Left ventricle myocardium inferior (tissue), 1 donor: Measurements from ENCODE around the gene STXBP3. TPM values are rescaled to one million over a fixed set of nuclear protein-coding genes. Genes with fewer than 3 reads are reported as not detected.
A peak's percentile ranks its signal among the peaks of the same experiment; 100 is the strongest.

Experiments
- DNase-seq: peaks from one replicate; pipeline ENCODE4 v3.0.0-alpha.2; 2020
- H3K27ac ChIP-seq: fragments of 200-600 bp; replicated peaks from 2 replicates; pipeline ENCODE4 v1.8.0; 2021
- H3K27me3 ChIP-seq: fragments of 200-600 bp; 2 replicates; pipeline ENCODE4 v1.8.0; 2021; ENCODE audit warnings: low read depth
- H3K36me3 ChIP-seq: fragments of 200-600 bp; 2 replicates; pipeline ENCODE4 v1.8.0; 2021
- H3K4me1 ChIP-seq: fragments of 200-600 bp; 2 replicates; pipeline ENCODE4 v1.8.0; 2021
- H3K4me3 ChIP-seq: fragments of 200-600 bp; 2 replicates; pipeline ENCODE4 v1.8.0; 2021; ENCODE audit warnings: mild to moderate bottlenecking, moderate library complexity
- H3K9me3 ChIP-seq: fragments of 200-600 bp; replicated peaks from 2 replicates; pipeline ENCODE4 v1.8.0; 2021
- intact Hi-C: fragments of 100-400 bp; cut with micrococcal nuclease; formaldehyde crosslinking; loops from one replicate; pipeline ENCODE4 v1.11.0; 2022
- total RNA-seq: library from RNA; stranded (reverse); fragmentation: NEBNext Ultra II Directional; extraction: Animal tissue kit (Norgen Biotek cat#: 25700); gene quantifications from one replicate; pipeline ENCODE4 v1.2.1, GENCODE V29; 2021
- TF ChIP-seq, protein P1 (sequence below): fragments of 200-600 bp; IDR thresholded peaks from 2 replicates; pipeline ENCODE4 v1.8.0; 2021; ENCODE audit warnings: antibody characterized with exemption, mild to moderate bottlenecking, borderline replicate concordance
- donor health status: DM: no; HTN: yes; CAD: no; lungs with severe emphysema.

STXBP3 gene
- total RNA-seq, 1 donor from 2014 or later, result 26.8 TPM

DNA sequence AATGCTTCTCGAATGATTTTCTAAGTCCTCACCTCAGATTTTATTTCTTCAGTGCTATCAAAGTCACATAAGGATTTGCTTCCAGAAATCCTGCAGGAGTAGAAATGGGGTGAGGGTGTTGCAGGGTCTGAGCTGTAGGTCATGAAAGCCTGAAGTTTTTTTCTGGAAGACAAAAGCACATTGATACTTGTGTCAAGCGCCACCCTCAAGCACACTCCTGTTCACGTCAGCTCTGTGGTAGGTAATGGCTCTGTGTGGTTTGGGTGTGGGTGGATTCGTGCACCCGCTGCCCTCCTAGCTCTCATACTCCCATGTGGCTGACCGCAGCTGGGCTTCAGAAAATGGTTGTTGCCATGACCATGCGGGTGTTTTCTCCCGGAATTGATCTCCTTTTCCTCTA, 70.5 kb downstream of the STXBP3 start:
- Histone ChIP-seq H3K36me3 (peaks cover 2% of the 10 kb centered on the region), H3K27ac (peak overlapping the region; percentile 85), H3K4me1 (peaks cover 31% of the 10 kb centered on the region), H3K4me3 (peak overlapping the region; percentile 51), H3K9me3 (no peaks in the 10 kb centered on the region), H3K27me3 (no peaks in the 10 kb centered on the region)
- intact Hi-C loops, result no loop called here
- TF ChIP-seq, protein P1, sequence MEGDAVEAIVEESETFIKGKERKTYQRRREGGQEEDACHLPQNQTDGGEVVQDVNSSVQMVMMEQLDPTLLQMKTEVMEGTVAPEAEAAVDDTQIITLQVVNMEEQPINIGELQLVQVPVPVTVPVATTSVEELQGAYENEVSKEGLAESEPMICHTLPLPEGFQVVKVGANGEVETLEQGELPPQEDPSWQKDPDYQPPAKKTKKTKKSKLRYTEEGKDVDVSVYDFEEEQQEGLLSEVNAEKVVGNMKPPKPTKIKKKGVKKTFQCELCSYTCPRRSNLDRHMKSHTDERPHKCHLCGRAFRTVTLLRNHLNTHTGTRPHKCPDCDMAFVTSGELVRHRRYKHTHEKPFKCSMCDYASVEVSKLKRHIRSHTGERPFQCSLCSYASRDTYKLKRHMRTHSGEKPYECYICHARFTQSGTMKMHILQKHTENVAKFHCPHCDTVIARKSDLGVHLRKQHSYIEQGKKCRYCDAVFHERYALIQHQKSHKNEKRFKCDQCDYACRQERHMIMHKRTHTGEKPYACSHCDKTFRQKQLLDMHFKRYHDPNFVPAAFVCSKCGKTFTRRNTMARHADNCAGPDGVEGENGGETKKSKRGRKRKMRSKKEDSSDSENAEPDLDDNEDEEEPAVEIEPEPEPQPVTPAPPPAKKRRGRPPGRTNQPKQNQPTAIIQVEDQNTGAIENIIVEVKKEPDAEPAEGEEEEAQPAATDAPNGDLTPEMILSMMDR, result no peak
- no peak for DNase-seq

DNA sequence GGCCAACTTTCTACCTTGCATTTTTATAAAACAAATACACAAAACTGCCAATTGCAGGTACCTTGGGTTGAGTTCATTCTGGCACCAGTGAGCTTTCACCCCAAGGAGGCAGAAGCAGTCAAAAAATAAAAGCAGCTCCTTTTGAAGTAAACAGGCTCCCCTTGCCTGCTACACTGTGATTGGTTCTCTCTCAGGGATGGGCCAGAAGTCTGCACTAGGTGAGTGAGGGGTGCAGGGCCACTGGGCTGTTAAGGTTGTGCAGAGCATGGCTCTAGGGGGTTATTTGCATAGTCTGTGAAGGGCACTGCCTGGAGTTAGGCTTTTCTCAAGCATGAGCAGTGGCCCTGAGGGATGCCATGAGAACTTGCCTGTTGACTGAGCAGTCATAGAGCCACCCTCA, 71.3 kb downstream of the STXBP3 start:
- no peaks in the 10 kb centered on the region for H3K27me3 ChIP-seq
- peaks cover 31% of the 10 kb centered on the region for H3K4me1 ChIP-seq
- H3K9me3 ChIP-seq, result no peaks in the 10 kb centered on the region
- peak overlapping the region; percentile 85 for H3K27ac ChIP-seq
- H3K36me3 ChIP-seq, result no peaks in the 10 kb centered on the region
- intact Hi-C loops, result no loop called here
- no peak overlapping the region for H3K4me3 ChIP-seq
- no peak for DNase-seq
- TF ChIP-seq, protein P1, result no peak

DNA sequence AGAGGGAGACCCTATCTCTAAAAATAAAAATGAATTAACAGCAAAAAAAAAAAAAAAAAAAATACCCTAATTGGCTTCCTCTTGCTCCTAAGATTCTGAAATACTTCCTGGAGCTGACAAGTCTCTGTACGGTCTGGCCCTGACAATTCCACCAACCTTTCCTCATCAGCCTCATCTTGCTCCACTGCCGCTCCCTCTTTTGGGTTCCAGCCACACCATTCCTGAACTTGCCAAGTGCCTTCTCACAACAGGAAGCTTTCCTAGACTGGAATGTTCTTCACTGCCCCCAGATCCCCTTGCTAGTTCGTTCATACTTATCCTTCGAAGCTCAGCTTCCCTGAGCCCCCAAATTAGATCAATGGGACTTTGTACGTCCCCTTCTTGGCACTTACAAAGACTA, 73.4 kb downstream of the STXBP3 start:
- Histone ChIP-seq H3K27ac (no peak overlapping the region), H3K4me1 (peaks cover 22% of the 10 kb centered on the region)
- intact Hi-C loops, result no loop called here

DNA sequence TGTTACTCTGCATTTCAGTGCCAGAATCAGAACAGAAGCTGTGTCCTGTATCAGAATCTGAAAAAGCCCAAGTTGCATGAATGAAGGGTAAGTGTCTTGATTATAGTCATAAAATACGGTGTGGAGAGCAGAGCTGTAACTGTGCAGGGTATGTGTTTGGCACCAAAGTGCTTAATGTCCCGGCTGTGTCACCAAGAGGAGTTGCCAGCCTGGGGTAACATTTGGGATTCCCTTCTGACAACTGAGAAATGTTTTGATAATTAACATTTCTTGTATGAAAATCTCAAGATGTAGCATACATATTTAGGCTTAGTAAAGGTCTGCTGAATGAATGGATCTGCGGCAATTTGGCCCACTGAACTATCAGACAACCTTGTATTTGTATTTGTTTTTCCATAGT, 77.2 kb downstream of the STXBP3 start:
- Histone ChIP-seq H3K9me3 (peaks cover 6% of the 10 kb centered on the region), H3K27ac (no peak overlapping the region), H3K4me3 (no peak overlapping the region), H3K27me3 (no peaks in the 10 kb centered on the region), H3K4me1 (peaks cover 8% of the 10 kb centered on the region), H3K36me3 (no peaks in the 10 kb centered on the region)
- intact Hi-C loops, result no loop called here
- no peak for DNase-seq
- TF ChIP-seq, protein P1, result no peak

More for the DNA sequence above, 73.4 kb downstream of the STXBP3 start:
- TF ChIP-seq, protein P1, result no peak
- Histone ChIP-seq H3K36me3 (no peaks in the 10 kb centered on the region), H3K9me3 (peaks cover 2% of the 10 kb centered on the region), H3K27me3 (no peaks in the 10 kb centered on the region), H3K4me3 (no peak overlapping the region)
- no peak for DNase-seq

DNA sequence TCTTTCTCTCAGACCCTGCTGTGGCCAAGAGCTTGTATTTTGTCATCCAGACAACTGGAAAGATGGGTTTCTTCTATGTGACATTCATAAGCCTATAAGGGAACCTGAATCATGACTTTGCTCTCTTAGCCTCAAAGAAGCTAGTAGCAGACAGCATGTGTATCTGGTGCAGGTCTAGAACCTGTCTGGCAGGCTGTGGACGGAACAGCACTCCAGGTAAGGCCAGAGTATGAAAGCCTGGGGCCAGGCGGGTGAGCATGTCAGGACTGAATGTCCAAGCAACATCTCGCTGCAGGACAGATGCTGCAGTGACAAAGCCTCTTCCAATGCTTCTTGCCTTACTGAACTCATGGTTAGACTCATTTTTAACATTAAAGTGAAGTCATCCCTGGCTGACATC, 77.6 kb downstream of the STXBP3 start:
- intact Hi-C loops, result no loop called here
- peaks cover 6% of the 10 kb centered on the region for H3K9me3 ChIP-seq
- no peak overlapping the region for H3K4me3 ChIP-seq
- peaks cover 12% of the 10 kb centered on the region for H3K4me1 ChIP-seq
- TF ChIP-seq, protein P1, result no peak
- no peaks in the 10 kb centered on the region for H3K36me3 ChIP-seq
- H3K27me3 ChIP-seq, result no peaks in the 10 kb centered on the region
- no peak for DNase-seq
- no peak overlapping the region for H3K27ac ChIP-seq

DNA sequence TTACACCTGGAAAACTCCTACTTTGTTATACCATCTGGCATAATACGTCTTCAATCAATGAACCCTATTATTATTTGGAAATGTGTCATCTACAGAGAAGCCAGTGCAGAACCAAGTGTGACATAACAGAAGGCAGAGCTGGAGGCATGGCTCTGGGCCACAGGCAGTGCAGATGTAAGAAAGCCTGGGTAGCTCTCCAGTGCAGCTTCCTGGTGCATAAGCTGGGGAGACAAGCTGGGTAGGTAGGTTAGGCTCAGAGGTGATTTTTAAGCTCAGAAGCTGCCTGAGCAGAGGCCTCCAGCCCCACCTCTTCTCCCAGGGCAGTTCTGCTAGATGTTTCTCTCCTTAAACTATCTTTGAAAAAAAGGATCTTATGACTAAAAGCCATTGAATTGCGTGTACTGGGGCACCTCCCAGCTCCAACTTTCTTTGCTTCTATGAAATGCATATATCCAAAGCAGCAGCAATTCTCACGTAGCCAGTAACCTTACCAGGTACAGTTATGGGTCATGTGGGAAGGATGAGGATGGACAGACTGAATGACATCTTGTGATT, 79.7 kb downstream of the STXBP3 start:
- no peak for DNase-seq
- intact Hi-C loops, result loop anchor here (5.0 kb wide), 1 partner anchor 71 kb away; no protein-coding TSS in a partner anchor
- TF ChIP-seq, protein P1, result no peak
- no peak overlapping the region for H3K27ac ChIP-seq
- H3K36me3 ChIP-seq, result no peaks in the 10 kb centered on the region
- H3K9me3 ChIP-seq, result peaks cover 6% of the 10 kb centered on the region
- peaks cover 32% of the 10 kb centered on the region for H3K4me1 ChIP-seq
- no peaks in the 10 kb centered on the region for H3K27me3 ChIP-seq
- H3K4me3 ChIP-seq, result no peak overlapping the region
